ENCODE measurements around the gene TIMP2. TPM values are rescaled to one million over a fixed set of nuclear protein-coding genes. Genes with fewer than 3 reads are reported as not detected.
A peak's percentile ranks its signal among the peaks of the same experiment; 100 is the strongest.

Gene TIMP2
- total and polyA plus RNA-seq, 4 donors = 8.9 to 37.6 (median 10.1) TPM

DNA sequence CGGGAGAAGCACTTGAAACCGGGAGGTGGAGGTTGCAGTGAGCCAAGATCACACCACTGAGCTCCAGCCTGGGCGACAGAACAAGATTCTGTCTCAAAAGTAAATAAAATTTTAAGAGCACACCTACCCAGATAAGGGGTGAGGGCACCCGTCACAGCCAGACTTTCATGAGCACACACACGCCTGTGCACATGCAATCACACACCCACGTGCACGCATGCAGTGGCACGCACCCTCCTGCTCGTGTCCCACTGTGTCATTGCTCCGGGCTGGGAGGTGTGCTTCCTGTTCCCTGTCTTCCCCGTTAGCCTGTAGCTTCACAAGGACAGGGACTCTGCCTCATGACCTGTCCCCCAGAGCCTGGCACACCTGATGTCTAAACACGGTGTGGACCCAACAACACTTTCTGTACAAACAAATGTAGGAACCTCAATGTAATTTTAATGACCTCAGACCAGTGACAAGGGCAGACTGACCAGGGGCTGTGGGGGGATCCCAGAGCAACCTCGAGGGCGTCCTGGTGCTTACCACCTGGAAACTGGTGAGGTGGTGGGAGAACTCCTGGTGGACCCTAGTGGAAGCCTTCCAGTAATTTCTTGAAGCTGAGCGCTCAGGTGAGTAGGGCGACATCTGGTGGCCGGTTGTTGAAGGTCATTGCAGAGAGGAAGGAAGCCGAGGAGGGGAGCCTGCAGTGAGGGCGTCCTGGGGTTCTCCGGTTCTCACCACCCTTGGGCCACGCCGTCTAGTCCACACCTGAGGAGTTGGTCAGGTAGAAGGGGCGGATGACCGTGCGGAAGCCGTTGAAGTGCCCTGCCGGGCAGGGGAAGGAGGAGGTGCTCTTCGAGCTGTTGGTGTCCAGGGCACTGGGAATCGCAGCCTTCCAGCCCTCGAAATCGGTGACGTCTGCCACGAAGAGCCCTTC is 45.9 kb upstream of the TIMP2 start:
- H3K9ac ChIP-seq (ENCODE audit: low read depth in 1 of 2, low read length in 2 of 2) = no peak overlapping the region
- TF ChIP-seq FOXA2 (IDR thresholded peaks at IDR 0.05) = no peak
- TF ChIP-seq RAD21 (IDR thresholded peaks at IDR 0.05) = peak; percentile 85 to 92
- TF ChIP-seq, protein P1, sequence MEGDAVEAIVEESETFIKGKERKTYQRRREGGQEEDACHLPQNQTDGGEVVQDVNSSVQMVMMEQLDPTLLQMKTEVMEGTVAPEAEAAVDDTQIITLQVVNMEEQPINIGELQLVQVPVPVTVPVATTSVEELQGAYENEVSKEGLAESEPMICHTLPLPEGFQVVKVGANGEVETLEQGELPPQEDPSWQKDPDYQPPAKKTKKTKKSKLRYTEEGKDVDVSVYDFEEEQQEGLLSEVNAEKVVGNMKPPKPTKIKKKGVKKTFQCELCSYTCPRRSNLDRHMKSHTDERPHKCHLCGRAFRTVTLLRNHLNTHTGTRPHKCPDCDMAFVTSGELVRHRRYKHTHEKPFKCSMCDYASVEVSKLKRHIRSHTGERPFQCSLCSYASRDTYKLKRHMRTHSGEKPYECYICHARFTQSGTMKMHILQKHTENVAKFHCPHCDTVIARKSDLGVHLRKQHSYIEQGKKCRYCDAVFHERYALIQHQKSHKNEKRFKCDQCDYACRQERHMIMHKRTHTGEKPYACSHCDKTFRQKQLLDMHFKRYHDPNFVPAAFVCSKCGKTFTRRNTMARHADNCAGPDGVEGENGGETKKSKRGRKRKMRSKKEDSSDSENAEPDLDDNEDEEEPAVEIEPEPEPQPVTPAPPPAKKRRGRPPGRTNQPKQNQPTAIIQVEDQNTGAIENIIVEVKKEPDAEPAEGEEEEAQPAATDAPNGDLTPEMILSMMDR (IDR thresholded peaks at IDR 0.05; ENCODE audit: low read depth, low read length, missing input control) = peak; percentile 84
- H3K36me3 ChIP-seq (ENCODE audit: control insufficient read depth in 4 of 4, insufficient read depth in 3 of 4, low read depth in 1 of 4, low read length in 3 of 4) = no peaks in the 10 kb centered on the region
- WGBS = 38% methylated on average over 33 of the region's 33 CpGs
- peaks cover 0 to 9% (median 6%) of the 10 kb centered on the region in 4 donors for H3K4me1 ChIP-seq (ENCODE audit: control insufficient read depth in 4 of 4, insufficient read depth in 4 of 4, low read length in 3 of 4)
- no peaks in the 10 kb centered on the region for H3K27me3 ChIP-seq (ENCODE audit: control insufficient read depth in 4 of 4, insufficient read depth in 4 of 4, low read length in 3 of 4)
- H3K9me3 ChIP-seq (ENCODE audit: control insufficient read depth in 4 of 4, low read length in 3 of 4) = no peaks in the 10 kb centered on the region
- DNase-seq (ENCODE audit: low spot score) = peak; percentile 81
- H3K27ac ChIP-seq (ENCODE audit: low read depth in 1 of 2, low read length in 2 of 2) = no peak overlapping the region
- H3K4me3 ChIP-seq (ENCODE audit: low read depth in 1 of 3, low read length in 3 of 3) = no peak overlapping the region

DNA sequence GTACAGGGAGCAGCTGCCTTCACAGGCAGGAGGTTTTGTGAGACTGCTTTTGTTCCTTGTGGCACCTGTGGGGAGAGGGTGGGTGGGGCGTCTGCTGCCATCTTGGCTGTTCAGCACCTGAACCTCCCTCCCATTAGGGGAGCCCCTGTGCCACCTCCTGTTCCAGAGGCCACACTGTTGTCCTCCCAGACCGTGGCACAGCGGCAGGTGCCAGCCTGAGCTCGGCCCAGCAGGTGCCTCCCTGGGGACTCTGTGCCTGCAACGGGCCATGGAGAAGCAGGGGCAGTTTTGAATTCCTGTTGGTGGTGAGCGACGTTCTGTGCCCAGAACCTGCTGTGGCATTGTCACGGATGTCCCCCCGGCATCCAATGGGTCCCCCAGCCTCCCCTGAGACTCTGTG is 44.7 kb upstream of the TIMP2 start:
- H3K9me3 ChIP-seq (ENCODE audit: control insufficient read depth in 4 of 4, low read length in 3 of 4) = no peaks in the 10 kb centered on the region
- WGBS = 94% methylated on average over 9 of the region's 9 CpGs
- peaks cover 0 to 6% (median 3%) of the 10 kb centered on the region in 4 donors for H3K4me1 ChIP-seq (ENCODE audit: control insufficient read depth in 4 of 4, insufficient read depth in 4 of 4, low read length in 3 of 4)

More for the DNA sequence above, 44.7 kb upstream of the TIMP2 start:
- TF ChIP-seq, protein P2, sequence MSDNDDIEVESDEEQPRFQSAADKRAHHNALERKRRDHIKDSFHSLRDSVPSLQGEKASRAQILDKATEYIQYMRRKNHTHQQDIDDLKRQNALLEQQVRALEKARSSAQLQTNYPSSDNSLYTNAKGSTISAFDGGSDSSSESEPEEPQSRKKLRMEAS (IDR thresholded peaks at IDR 0.05) = no peak
- TF ChIP-seq RAD21 (IDR thresholded peaks at IDR 0.05) = no peak
- TF ChIP-seq, protein P3, sequence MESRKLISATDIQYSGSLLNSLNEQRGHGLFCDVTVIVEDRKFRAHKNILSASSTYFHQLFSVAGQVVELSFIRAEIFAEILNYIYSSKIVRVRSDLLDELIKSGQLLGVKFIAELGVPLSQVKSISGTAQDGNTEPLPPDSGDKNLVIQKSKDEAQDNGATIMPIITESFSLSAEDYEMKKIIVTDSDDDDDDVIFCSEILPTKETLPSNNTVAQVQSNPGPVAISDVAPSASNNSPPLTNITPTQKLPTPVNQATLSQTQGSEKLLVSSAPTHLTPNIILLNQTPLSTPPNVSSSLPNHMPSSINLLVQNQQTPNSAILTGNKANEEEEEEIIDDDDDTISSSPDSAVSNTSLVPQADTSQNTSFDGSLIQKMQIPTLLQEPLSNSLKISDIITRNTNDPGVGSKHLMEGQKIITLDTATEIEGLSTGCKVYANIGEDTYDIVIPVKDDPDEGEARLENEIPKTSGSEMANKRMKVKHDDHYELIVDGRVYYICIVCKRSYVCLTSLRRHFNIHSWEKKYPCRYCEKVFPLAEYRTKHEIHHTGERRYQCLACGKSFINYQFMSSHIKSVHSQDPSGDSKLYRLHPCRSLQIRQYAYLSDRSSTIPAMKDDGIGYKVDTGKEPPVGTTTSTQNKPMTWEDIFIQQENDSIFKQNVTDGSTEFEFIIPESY (IDR thresholded peaks at IDR 0.05) = no peak
- TF ChIP-seq, protein P1 (IDR thresholded peaks at IDR 0.05; ENCODE audit: low read depth, low read length, missing input control) = no peak
- TF ChIP-seq, protein P4, sequence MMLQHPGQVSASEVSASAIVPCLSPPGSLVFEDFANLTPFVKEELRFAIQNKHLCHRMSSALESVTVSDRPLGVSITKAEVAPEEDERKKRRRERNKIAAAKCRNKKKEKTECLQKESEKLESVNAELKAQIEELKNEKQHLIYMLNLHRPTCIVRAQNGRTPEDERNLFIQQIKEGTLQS (IDR thresholded peaks at IDR 0.05) = no peak
- TF ChIP-seq FOXA1 (IDR thresholded peaks at IDR 0.05) = no peak
- no peak for TF ChIP-seq RXRA (IDR thresholded peaks at IDR 0.05)
- no peak overlapping the region for H3K4me3 ChIP-seq (ENCODE audit: low read depth in 1 of 3, low read length in 3 of 3)
- H3K36me3 ChIP-seq (ENCODE audit: control insufficient read depth in 4 of 4, insufficient read depth in 3 of 4, low read depth in 1 of 4, low read length in 3 of 4) = no peaks in the 10 kb centered on the region
- no peak overlapping the region for H3K9ac ChIP-seq (ENCODE audit: low read depth in 1 of 2, low read length in 2 of 2)
- no peak for DNase-seq (ENCODE audit: low spot score)
- no peak overlapping the region for H3K27ac ChIP-seq (ENCODE audit: low read depth in 1 of 2, low read length in 2 of 2)
- no peaks in the 10 kb centered on the region for H3K27me3 ChIP-seq (ENCODE audit: control insufficient read depth in 4 of 4, insufficient read depth in 4 of 4, low read length in 3 of 4)
